ELF-1 (cell line): Measurements from ENCODE around the gene DLG2.
"Not testable (repeated sequence)": the region's sequence is repeated elsewhere in the genome, so short reads cannot be mapped to it uniquely, and the experiment has no call there.

Experiments used
- DNase-seq: peaks from one replicate; pipeline ENCODE4 v3.0.0-alpha.2; 2016; ENCODE audit warnings: low read depth, low spot score

DLG2 gene

GRCh38 chr11:83793310-83793709 is 1833.8 kb downstream of the DLG2 start:
- no peak for DNase-seq

DNA sequence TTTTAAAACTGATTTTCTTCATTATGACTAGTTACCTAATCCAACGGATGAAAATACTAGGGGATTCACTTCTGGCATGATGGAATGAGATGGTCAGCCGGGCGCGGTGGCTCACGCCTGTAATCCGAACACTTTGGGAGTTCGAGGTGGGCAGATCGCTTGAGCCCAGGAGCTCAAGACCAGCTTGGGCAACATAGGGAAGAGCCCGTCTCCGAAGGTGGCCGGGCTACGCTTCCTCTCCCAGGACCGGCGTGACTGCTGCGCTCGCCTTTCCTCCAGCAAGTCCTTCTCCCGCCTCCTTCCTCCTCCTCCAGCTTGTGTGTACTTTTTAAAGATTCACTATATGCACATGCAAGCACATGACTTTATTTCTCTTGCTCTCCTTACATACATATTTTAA is 1835.6 kb downstream of the DLG2 start:
- DNase-seq = no peak

DNA sequence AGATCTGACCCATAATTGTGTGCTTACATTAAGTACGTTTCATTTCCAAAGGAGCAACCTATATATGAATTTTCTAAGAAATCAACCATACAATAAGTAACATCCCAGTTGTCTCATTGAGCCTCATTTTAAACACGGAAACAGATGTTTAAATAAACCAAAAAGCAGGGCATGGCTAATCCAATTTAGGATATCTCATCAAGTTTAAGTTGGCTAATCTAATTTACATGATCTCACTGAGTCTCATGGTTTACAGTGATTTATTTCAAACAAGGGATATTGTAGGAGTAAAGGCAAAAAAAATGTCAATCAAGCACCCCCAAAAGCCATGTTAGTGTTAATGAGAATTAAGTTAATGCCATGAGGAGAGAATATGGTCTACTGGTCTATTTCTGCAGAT is 1841.2 kb downstream of the DLG2 start:
- no peak for DNase-seq

DNA sequence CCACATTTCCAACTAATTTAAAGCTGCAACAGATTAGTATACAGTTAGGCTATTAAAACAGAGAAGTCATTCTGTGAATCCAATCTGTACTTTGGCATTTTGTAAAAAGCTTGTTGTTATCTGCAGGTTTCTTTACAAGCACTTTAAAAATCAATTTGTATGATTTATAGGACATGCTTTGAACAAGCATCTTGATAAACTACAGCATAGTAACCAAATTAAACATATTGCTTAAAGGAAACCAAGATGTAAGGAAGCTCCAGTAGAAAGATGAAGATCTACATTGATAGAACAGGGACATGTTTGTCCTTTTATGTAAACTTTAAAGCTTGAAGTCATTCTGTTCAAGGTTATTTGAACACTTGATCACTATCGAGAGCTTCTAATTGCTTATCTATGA is 1842.7 kb downstream of the DLG2 start:
- no peak for DNase-seq

DNA sequence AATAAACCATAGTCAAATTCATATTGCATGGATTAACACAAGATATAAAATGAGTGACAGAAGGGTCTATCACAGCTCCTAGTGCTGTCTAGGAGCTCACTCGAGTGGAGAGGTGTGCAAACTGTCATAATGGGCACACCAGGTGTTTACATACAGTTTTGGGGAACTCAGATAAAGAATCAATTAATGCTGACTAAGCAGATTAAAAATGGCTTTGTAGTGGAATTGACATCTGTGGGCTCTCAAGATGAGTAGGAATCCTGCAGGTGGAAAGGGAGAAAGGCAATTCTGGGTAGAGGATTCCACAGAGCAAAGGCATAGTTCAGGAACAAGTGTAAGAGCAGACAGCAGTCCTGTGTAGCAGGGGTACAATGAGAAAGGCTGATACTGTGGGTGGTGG is 1844.8 kb downstream of the DLG2 start:
- no peak for DNase-seq

GRCh38 chr11:83779876-83780275 is 1847.3 kb downstream of the DLG2 start:
- no peak for DNase-seq

GRCh38 chr11:83778596-83778995 is 1848.5 kb downstream of the DLG2 start:
- DNase-seq = no peak

DNA sequence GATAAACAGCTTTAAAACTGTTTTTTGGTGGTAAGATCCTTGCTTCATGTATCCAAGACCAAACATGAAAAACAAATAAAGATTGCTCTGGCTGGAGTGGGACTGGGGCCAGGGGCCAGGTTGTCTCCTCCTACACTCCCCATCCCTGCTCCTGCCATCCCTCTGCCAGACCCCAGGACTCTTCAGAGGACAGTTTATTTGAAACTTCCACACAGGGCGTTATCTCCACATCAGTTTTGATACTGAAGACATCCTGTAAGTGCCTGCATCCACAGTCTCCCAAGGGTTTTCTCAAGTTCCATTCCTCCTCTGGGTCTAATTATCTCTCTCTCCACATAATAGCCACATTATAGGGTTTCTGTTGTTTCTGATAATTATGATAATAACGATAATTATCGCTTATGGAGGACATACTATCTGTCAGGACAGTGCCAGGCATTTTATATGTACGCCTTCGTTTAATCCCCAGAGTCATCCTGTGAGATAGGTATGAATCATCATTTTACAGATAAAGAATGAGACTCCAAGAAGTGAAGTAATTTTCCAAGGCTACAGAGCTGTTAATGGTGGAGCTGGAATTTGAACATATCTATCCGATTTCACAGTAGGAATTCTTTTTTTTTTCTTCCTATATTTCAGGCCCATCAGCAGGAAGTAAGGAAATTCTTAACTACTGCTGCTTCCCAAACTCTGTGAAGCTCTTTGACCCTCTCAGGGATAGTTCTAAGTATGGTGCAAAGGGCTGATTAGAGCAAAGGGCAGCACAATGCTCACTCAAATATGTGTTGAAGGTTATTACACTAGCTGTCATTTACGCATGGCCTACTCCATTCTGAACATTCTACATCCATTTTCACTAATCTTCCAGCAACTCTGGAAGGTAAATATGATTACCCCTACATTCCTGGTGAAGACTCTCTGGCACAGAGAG is 1852.9 kb downstream of the DLG2 start:
- no peak for DNase-seq

- no peak for DNase-seq
Measured at GRCh38 chr11:83768489-83768888, 1858.7 kb downstream of the DLG2 start.

DNA sequence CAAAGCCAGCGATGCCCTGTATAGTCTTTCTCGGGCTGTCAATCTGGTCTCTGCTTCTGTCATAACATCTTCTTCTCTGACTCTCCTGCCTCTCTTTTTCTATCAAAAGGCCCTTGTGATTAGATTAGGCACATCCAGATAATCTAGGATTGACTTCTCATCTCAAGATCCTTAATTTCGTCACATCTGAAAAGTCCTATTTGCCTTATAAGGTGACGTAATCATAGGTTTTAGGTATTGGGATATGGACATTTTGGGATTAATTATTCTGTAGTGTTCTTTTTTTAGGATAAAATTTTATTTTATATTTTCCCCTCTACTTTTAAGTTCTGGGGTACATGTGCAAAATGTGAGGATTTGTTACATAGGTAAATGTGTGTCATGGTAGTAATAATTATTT is 1860.2 kb downstream of the DLG2 start:
- no peak for DNase-seq

DNA sequence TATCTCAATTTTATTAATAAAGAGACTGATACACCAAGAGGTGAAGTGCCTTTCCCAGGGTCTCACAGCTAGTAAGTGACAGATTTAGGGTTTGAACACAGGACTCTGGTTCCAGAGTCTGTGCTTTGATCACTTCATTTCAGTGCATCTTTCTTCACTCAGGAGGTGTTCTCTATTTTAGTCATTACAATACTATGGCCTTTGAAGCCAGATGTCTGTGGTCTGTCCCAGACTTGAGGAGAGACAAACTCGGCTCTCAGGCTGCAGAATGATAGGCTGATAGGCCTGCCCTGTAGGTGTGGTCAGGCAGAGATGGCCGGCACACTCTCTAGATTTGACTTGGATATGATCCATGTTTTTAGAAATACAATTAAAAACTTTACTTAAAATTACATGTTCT is 1862.5 kb downstream of the DLG2 start:
- DNase-seq = no peak

DNA sequence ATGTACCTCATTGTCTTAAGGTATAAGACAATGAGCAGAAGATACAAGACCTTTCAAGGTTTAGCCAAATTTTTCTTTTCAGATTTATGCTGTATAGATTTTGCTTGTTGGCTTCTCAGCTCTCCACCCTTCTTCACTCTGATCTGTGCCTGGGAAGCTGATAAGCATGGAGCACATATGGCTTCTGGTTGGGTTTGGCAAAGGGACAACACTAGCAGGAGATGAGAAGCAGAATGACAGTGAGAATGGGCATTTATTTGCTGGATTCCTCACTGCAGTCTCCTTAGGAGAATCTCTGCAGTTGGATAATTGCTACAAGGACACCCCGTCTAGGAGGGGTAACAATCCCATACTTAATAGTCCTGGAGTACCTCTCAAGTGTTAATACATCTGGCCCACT is 1866.2 kb downstream of the DLG2 start:
- DNase-seq = no peak

- no peak for DNase-seq
Measured at GRCh38 chr11:83759148-83759547, 1868.0 kb downstream of the DLG2 start.

GRCh38 chr11:83751041-83751440 is 1876.1 kb downstream of the DLG2 start:
- DNase-seq = no peak

DNA sequence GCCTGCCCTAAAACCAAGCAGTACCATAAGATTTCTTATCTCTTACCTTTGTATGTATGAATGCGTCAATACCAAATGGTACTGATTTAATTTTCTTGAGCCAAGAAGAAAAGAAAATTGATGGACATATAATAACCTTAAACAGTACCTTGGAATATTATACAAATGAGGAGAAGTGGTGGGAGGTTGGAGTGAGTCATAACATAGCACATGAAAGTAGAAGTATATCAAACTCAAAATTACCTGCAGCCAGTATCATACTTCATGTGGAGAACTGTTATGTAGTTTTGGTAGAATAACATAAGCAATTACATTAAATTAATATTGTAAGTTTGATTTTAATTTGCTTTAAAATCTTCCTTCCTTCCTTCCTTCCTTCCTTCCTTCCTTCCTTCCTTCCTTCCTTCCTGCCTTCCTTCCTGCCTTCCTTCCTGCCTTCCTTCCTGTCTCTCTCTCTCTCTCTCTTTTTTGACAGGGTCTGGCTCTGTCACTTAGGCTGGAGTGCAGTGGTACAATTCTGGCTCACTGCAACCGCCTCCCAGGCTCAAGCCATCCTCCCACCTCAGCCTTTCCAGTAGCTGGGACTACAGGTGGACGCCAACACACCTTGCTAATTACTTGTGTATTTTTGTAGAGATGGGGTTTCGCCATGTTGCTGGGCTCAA is 1880.1 kb downstream of the DLG2 start:
- no peak for DNase-seq

GRCh38 chr11:83744620-83745192 is 1882.4 kb downstream of the DLG2 start:
- no peak for DNase-seq

DNA sequence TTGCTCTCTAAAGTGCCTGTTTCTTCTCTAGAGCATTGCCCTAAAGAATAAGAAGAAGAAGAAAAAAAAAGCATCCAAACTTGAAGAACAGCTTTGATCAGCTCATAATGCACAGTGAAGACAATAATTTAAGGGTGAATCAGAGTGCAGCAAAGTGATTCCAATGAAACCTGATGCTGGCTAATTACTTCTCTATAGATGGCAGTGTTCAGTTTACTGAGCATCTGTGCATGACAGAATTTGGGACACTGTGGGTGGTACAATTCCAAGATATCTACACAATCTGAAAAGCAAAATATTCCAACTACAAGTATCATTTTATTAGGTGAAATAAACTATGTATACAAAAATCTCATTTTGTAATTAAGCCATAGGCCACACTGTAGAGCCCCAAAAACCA is 1890.5 kb downstream of the DLG2 start:
- no peak for DNase-seq

- DNase-seq = no peak
Measured at GRCh38 chr11:83734120-83734519, 1893.0 kb downstream of the DLG2 start.

DNA sequence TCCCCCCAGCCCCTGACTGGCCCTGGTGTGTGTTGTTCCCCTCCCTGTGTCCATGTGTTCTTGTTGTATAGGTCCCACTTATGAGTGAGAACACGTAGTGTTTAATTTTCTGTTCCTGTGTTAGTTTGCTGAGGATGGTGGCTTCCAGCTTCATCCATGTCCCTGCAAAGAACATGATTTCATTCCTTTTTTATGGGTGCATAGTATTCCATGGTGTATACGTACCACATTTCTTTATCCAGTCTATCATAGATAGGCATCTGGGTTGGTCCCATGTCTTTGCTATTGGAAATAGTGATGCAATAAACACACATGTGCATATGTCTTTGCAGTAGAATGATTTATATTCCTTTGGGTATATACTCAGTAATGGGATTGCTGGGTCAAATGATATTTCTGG is 1895.9 kb downstream of the DLG2 start:
- DNase-seq = not testable (repeated sequence)

GRCh38 chr11:83728281-83728680 is 1898.9 kb downstream of the DLG2 start:
- no peak for DNase-seq

GRCh38 chr11:83727251-83727650 is 1899.9 kb downstream of the DLG2 start:
- DNase-seq = no peak

- no peak for DNase-seq
Measured at GRCh38 chr11:83726316-83726715, 1900.8 kb downstream of the DLG2 start.

DNA sequence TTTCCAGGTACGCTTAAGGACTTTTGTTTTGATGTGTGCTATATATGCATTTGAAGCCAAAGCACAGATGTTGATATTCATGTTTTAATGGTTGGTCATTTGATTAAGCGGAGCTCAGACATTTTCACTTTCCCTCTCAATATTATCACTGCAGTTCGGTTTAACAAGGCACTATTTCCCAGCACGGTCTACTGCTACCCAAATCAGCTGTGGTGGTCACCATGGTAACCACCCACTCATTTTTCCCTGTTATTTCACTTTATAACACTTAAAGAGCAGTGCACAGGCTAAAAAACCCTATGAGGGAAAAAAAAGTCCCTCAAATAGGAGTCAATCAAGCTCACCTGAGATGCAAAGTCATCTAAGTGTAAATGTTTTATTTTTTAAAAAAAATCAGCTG is 1901.4 kb downstream of the DLG2 start:
- DNase-seq = no peak
